Measurements from ENCODE around the gene ZFPM1. TPM values are rescaled to one million over a fixed set of nuclear protein-coding genes. Genes with fewer than 3 reads are reported as not detected.

The ZFPM1 gene
- total RNA-seq, 1 donor from 2014 or later, result 5.5 TPM

DNA sequence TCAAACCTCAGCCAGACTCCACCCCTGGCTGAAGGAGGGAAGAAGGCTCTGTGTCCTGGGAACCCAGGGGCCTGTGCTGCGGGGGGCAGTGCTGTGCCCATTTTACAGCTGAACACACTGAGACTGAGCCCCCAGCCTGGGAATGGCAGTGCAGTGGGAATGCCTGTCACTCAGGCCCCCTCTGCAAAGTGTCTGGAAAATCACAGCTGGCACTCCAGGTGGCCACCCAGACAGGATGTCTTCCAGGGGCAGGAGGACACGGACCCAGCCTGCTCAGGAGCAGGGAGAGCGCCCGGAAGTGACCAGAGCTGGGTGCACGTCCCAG lies 37.7 kb upstream of the ZFPM1 start:
- no peaks in the 10 kb centered on the region for H3K27me3 ChIP-seq
- no peaks in the 10 kb centered on the region for H3K4me1 ChIP-seq
- TF ChIP-seq, protein P1, sequence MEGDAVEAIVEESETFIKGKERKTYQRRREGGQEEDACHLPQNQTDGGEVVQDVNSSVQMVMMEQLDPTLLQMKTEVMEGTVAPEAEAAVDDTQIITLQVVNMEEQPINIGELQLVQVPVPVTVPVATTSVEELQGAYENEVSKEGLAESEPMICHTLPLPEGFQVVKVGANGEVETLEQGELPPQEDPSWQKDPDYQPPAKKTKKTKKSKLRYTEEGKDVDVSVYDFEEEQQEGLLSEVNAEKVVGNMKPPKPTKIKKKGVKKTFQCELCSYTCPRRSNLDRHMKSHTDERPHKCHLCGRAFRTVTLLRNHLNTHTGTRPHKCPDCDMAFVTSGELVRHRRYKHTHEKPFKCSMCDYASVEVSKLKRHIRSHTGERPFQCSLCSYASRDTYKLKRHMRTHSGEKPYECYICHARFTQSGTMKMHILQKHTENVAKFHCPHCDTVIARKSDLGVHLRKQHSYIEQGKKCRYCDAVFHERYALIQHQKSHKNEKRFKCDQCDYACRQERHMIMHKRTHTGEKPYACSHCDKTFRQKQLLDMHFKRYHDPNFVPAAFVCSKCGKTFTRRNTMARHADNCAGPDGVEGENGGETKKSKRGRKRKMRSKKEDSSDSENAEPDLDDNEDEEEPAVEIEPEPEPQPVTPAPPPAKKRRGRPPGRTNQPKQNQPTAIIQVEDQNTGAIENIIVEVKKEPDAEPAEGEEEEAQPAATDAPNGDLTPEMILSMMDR (IDR thresholded peaks at IDR 0.05), result no peak
- H3K4me3 ChIP-seq, result no peak overlapping the region
- H3K27ac ChIP-seq, result no peak overlapping the region
- no peaks in the 10 kb centered on the region for H3K36me3 ChIP-seq
- intact Hi-C loops (cut with DNase I), result no loop called here
- DNase-seq (ENCODE audit: low spot score in 2 of 2), result no peak
- H3K9me3 ChIP-seq, result no peaks in the 10 kb centered on the region

DNA sequence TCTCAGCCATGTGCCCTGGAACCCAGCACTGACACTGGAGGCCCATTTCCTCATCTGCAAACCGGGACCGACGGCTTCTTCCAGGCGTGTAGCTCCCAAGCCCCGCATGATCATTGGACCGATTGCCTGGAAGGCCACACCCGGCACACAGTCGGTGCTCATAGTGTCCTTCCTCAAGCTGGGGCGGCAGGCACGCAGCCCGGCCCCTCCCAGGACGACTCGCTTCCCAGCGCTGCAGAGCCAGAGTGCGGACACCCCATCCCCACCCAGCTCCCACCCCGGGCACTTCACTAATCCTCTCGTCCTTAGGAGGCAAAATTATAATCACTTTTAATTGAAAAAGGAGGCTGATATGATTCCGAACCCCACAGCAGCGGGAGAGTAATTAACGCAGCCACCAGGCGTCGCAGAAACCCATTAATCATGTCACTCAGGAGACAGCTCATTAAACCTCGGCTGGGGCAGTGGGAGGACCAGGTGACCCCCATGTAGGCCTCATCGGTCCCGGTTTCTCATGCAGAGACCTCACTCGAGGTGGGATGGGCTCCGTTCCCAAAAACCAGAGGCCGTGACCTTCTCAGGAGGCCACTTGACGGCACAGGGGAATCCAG lies 37.3 kb upstream of the ZFPM1 start:
- Histone ChIP-seq H3K27me3 (no peaks in the 10 kb centered on the region), H3K9me3 (no peaks in the 10 kb centered on the region), H3K4me1 (no peaks in the 10 kb centered on the region), H3K4me3 (no peak overlapping the region), H3K27ac (no peak overlapping the region), H3K36me3 (no peaks in the 10 kb centered on the region)
- no peak for DNase-seq (ENCODE audit: low spot score in 2 of 2)
- TF ChIP-seq, protein P1 (IDR thresholded peaks at IDR 0.05), result no peak
- intact Hi-C loops (cut with DNase I), result no loop called here

DNA sequence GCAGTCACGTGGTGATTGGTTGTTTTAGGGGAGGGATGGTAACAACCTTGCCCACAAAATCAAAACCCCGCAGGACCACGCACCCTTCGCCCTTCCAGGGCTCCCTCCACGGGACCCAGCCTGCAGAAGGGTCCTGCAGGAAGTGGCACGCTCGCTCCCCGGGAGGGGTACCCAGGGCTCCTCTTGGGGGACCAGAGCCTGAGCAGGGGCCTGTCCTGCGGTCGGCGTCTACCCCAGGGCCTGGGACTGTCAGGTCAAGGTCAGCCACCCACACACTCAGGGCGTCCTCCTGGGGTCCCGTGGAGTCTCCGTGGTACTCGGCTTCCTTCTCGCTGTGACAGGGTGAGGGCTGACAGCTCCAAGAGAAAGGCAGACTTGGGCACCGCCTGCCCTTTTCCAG lies 36.4 kb upstream of the ZFPM1 start:
- Histone ChIP-seq H3K36me3 (no peaks in the 10 kb centered on the region), H3K9me3 (no peaks in the 10 kb centered on the region), H3K4me3 (no peak overlapping the region), H3K27me3 (no peaks in the 10 kb centered on the region), H3K4me1 (no peaks in the 10 kb centered on the region), H3K27ac (no peak overlapping the region)
- DNase-seq (ENCODE audit: low spot score in 2 of 2), result no peak
- TF ChIP-seq, protein P1 (IDR thresholded peaks at IDR 0.05), result no peak
- intact Hi-C loops (cut with DNase I), result no loop called here

DNA sequence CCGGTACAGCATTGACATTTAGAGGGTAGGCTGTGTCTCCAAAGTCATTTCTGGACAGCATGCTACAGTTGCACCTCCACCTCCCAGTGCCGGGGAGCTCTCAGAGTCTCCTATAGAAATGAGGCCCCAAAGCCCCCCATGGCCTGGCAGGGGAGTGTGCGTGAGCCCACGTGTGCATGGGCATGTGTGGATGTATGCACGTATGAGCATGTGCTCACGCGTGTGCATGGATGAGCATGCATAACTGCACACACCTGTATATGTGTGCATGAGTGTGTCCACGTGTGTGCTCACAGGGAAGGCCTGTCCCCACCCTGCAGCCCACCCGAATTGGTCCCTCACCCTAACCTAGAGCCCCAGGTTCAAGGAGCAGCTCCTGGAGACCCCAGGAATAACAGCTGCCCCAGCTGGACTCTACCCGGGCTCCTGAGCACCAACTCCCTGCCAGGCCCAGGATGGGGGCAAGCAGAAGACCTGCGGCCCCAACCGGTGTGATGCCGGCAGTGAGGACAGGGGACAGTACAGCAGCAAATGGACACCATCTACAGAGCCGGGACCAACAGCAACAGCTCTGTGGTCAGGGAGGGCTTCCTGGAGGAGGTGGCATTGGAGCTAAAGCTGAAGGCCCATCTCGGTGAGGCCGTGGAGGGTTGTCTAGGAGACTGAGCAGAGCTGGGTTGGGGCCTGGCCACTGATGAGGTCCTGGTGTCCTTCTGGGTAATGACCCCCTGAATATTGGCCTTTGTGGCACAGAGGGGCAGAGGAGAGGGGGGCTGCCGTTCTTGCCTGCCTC lies 35.2 kb upstream of the ZFPM1 start:
- Histone ChIP-seq H3K4me1 (no peaks in the 10 kb centered on the region), H3K27me3 (no peaks in the 10 kb centered on the region), H3K27ac (no peak overlapping the region), H3K9me3 (no peaks in the 10 kb centered on the region), H3K36me3 (no peaks in the 10 kb centered on the region), H3K4me3 (no peak overlapping the region)
- intact Hi-C loops (cut with DNase I), result no loop called here
- TF ChIP-seq, protein P1 (IDR thresholded peaks at IDR 0.05), result no peak
- no peak for DNase-seq (ENCODE audit: low spot score in 2 of 2)

DNA sequence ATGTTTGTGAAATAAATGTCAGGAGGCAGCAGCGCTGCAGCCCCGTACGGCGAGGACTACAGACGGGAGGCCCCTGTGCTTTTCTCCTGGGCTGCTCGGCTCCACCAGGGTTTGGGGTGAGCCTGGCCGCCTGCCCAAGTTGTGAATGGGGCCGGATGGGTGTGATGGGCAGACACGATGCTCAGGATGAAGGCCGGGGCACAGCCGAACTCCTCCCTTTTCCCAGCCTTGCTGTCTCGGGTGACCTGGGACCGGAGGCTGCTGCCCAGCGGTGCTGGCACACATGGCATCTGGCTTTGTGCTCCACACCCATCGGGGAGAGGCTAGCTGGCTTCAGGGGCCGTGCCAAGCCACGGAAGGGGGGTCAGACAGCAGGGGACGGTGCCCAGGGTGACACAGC lies 34.2 kb upstream of the ZFPM1 start:
- no peaks in the 10 kb centered on the region for H3K4me1 ChIP-seq
- H3K4me3 ChIP-seq, result no peak overlapping the region
- H3K9me3 ChIP-seq, result no peaks in the 10 kb centered on the region
- no peaks in the 10 kb centered on the region for H3K36me3 ChIP-seq
- H3K27me3 ChIP-seq, result no peaks in the 10 kb centered on the region
- TF ChIP-seq, protein P1 (IDR thresholded peaks at IDR 0.05), result no peak
- intact Hi-C loops (cut with DNase I), result no loop called here
- DNase-seq (ENCODE audit: low spot score in 2 of 2), result no peak
- no peak overlapping the region for H3K27ac ChIP-seq

Measured in ascending aorta (tissue), 2 donors.